Breast epithelium (tissue), 4 donors: ENCODE measurements around the gene WFDC9. TPM values are rescaled to one million over a fixed set of nuclear protein-coding genes. Genes with fewer than 3 reads are reported as not detected.
"Not testable (repeated sequence)": the region's sequence is repeated elsewhere in the genome, so short reads cannot be mapped to it uniquely, and the experiment has no call there.

Experiments
- DNase-seq, 2 donors: peaks; one replicate each; pipeline ENCODE4 v3.0.0-alpha.2; 2019; ENCODE audit warnings: low spot score in 2 of 2
- H3K27ac ChIP-seq, 2 donors: fragments of 200-600 bp; sonication (generic) in 1 of 2; one replicate each; pipeline ENCODE4 v1.5.1; 2016 to 2019; ENCODE audit warnings: mild to moderate bottlenecking in 1 of 2
- H3K27me3 ChIP-seq, 2 donors: fragments of 200-600 bp; sonication (generic) in 1 of 2; one replicate each; pipeline versions ENCODE4 v1.5.1 to v1.6.0; 2017 to 2019; ENCODE audit warnings: control low read depth in 1 of 2, mild to moderate bottlenecking in 1 of 2
- H3K36me3 ChIP-seq: fragments of 200-600 bp; one replicate; pipeline ENCODE4 v1.5.1; 2019
- H3K4me1 ChIP-seq, 2 donors: fragments of 200-600 bp; sonication (generic); one replicate each; pipeline ENCODE4 v1.5.1; 2016 to 2019; ENCODE audit warnings: control low read depth in 1 of 2
- H3K4me3 ChIP-seq, 3 donors: fragments of 200-600 bp; sonication (generic); 1 replicate in 2 of 3; 2 replicates in 1 of 3; pipeline ENCODE4 v1.5.1; 2016 to 2019; ENCODE audit warnings: mild to moderate bottlenecking in 3 of 3, moderate library complexity in 2 of 3
- H3K9me3 ChIP-seq, 2 donors: fragments of 200-600 bp; sonication (generic) in 1 of 2; one replicate each; pipeline ENCODE4 v1.5.1; 2016 to 2019; ENCODE audit warnings: control low read depth in 1 of 2
- POLR2A ChIP-seq: fragments of 450-650 bp; IDR thresholded peaks from one replicate; pipeline ENCODE4 v1.6.1; 2016; ENCODE audit warnings: antibody characterized with exemption, mild to moderate bottlenecking, moderate library complexity
- POLR2AphosphoS5 ChIP-seq, 3 donors: sonication (generic); formaldehyde crosslinking; IDR thresholded peaks; one replicate each; pipeline ENCODE4 v1.6.1; 2017; ENCODE audit warnings: antibody characterized with exemption in 3 of 3
- intact Hi-C: fragments of 100-400 bp; cut with DNase I; formaldehyde crosslinking; loops from one replicate; pipeline ENCODE4 v1.15.1; 2023; ENCODE audit warnings: low total_unique reads
- total RNA-seq, 3 donors: library from RNA; depleted of rRNA; stranded (reverse); fragments of >200 nt; gene quantifications; one replicate each; pipeline ENCODE4 v1.1.0, GENCODE V29; 2016
- TF ChIP-seq, protein P1 (sequence below), 3 donors: fragments of 450-650 bp; IDR thresholded peaks; one replicate each; pipeline ENCODE4 v1.5.1; 2016 to 2017; ENCODE audit warnings: antibody characterized with exemption in 3 of 3, mild to moderate bottlenecking in 3 of 3, moderate library complexity in 3 of 3

Gene WFDC9
- total RNA-seq, 3 donors from 2014 or later = not detected

- Histone ChIP-seq H3K4me1 (no peaks in the 10 kb centered on the region), H3K4me3 (no peak overlapping the region), H3K36me3 (no peaks in the 10 kb centered on the region), H3K27ac (no peak overlapping the region), H3K27me3 (no peaks in the 10 kb centered on the region), H3K9me3 (peaks cover 0 to 5% of the 10 kb centered on the region in 2 donors)
- no peak for DNase-seq
- TF ChIP-seq POLR2AphosphoS5 (IDR thresholded peaks at IDR 0.05) = no peak
- TF ChIP-seq POLR2A = no peak
- TF ChIP-seq, protein P1, sequence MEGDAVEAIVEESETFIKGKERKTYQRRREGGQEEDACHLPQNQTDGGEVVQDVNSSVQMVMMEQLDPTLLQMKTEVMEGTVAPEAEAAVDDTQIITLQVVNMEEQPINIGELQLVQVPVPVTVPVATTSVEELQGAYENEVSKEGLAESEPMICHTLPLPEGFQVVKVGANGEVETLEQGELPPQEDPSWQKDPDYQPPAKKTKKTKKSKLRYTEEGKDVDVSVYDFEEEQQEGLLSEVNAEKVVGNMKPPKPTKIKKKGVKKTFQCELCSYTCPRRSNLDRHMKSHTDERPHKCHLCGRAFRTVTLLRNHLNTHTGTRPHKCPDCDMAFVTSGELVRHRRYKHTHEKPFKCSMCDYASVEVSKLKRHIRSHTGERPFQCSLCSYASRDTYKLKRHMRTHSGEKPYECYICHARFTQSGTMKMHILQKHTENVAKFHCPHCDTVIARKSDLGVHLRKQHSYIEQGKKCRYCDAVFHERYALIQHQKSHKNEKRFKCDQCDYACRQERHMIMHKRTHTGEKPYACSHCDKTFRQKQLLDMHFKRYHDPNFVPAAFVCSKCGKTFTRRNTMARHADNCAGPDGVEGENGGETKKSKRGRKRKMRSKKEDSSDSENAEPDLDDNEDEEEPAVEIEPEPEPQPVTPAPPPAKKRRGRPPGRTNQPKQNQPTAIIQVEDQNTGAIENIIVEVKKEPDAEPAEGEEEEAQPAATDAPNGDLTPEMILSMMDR (IDR thresholded peaks at IDR 0.05) = no peak
- intact Hi-C loops = no loop called here
These were observed 37.6 kb downstream of the WFDC9 start for GRCh38 chr20:45593498-45593897.

DNA sequence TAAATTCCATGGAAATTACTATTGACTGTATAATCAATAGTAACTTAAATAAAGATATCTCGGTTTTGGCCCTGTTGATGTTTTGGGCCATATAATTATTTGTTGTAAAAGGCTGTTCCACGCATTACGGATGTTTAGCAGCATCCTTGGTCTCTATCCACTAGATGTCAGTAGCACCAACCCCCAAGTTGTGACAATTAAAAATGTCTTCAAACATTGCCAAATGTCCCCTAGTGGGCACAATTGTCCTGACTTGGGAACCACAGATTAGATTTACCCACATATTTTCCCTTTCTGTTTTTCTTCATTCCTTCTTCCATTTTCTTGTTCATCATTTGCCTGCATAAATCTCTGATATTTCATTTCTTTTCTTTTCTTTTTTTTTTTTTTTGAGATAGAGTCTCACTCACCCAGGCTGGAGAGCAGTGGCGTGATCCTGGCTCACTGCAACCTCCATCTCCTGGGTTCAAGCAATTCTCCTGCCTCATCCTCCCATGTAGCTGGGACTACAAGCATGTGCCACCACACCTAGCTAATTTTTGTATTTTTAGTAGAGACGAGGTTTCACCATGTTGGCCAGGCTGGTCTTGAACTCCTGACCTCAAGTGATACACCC lies 38.4 kb downstream of the WFDC9 start:
- Histone ChIP-seq H3K36me3 (no peaks in the 10 kb centered on the region), H3K4me1 (no peaks in the 10 kb centered on the region), H3K4me3 (no peak overlapping the region), H3K9me3 (peaks cover 0 to 5% of the 10 kb centered on the region in 2 donors), H3K27me3 (no peaks in the 10 kb centered on the region), H3K27ac (no peak overlapping the region)
- DNase-seq = no peak
- intact Hi-C loops = no loop called here
- TF ChIP-seq, protein P1 (IDR thresholded peaks at IDR 0.05) = peak in 2 of 3 donors; percentile 29 to 38
- TF ChIP-seq POLR2A (no peak), POLR2AphosphoS5 (IDR thresholded peaks at IDR 0.05) (no peak)

GRCh38 chr20:45589725-45590124 lies 41.4 kb downstream of the WFDC9 start:
- Histone ChIP-seq H3K4me3 (no peak overlapping the region), H3K4me1 (no peaks in the 10 kb centered on the region), H3K36me3 (no peaks in the 10 kb centered on the region), H3K9me3 (peaks cover 0 to 5% of the 10 kb centered on the region in 2 donors), H3K27ac (no peak overlapping the region), H3K27me3 (no peaks in the 10 kb centered on the region)
- intact Hi-C loops = no loop called here
- TF ChIP-seq, protein P1 (IDR thresholded peaks at IDR 0.05) = no peak
- TF ChIP-seq POLR2A (no peak), POLR2AphosphoS5 (IDR thresholded peaks at IDR 0.05) (no peak)
- no peak for DNase-seq

- Histone ChIP-seq H3K27ac (no peak overlapping the region), H3K36me3 (no peaks in the 10 kb centered on the region), H3K27me3 (no peaks in the 10 kb centered on the region), H3K4me3 (no peak overlapping the region), H3K9me3 (peaks cover 0 to 5% of the 10 kb centered on the region in 2 donors), H3K4me1 (no peaks in the 10 kb centered on the region)
- no peak for DNase-seq
- no peak for TF ChIP-seq POLR2A
- TF ChIP-seq, protein P1 (IDR thresholded peaks at IDR 0.05) = no peak
- no peak for TF ChIP-seq POLR2AphosphoS5 (IDR thresholded peaks at IDR 0.05)
- intact Hi-C loops = no loop called here
These were observed 42.3 kb downstream of the WFDC9 start for GRCh38 chr20:45588800-45589199.

DNA sequence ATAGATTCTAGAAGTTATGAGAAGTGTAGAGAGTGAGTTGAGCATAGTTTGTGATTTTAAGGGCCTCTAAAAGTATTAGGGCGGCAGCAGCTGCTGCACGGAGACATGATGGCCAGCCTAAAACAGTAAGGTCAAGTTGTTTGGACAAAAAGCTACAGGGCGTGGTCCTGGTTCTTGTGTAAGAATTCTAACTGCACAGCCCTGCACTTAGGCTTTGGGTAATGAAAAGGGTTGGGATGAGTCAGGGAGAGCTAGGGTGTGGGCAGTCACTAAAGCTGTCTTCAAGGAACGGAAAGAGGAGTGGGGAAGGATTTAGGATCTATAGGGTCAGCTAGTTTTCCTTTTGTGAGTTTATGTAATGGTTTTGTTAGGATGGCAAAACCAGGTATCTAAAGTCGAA lies 45.1 kb downstream of the WFDC9 start:
- H3K27me3 ChIP-seq, H3K9me3 ChIP-seq, H3K36me3 ChIP-seq, H3K4me1 ChIP-seq, DNase-seq, H3K4me3 ChIP-seq, intact Hi-C loops, H3K27ac ChIP-seq: not testable (repeated sequence)

DNA sequence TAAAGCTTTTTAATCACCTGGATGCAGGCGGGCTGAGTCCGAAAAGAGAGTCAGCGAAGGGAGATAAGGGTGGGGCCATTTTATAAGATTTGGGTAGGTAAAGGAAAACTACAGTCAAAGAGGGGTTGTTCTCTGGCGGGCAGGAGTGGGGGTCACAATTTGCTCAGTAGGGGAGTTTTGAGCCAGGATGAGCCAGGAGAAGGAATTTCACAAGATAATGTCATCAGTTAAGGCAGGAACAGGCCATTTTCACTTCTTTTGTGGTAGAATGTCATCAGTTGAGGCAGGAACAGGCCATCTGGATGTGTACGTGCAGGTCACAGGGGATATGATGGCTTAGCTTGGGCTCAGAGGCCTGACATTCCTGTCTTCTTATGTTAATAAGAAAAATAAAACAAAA lies 46.8 kb downstream of the WFDC9 start:
- H3K27ac ChIP-seq, intact Hi-C loops, H3K36me3 ChIP-seq, DNase-seq, H3K27me3 ChIP-seq, H3K4me1 ChIP-seq, H3K4me3 ChIP-seq, H3K9me3 ChIP-seq: not testable (repeated sequence)
